ENCODE measurements around the gene RNF31.
A peak's percentile ranks its signal among the peaks of the same experiment; 100 is the strongest.

The RNF31 gene

GRCh38 chr14:24135834-24136683, 11.2 kb upstream of the RNF31 start, which contains the start of gene PSME1:
PSME1 (plus strand) TSS chr14:24136194; CDS start chr14:24136263, 69 bp downstream.
- peak within 1 kb of the TSS; percentile 68 for H3K27ac ChIP-seq (replicated peaks)
- peak; percentile 79 to 91 for DNase-seq (ENCODE audit: low read depth in 1 of 2, low spot score in 1 of 2)
- no peaks in the 10 kb centered on the region for H3K27me3 ChIP-seq (ENCODE audit: insufficient read depth, poor library complexity, severe bottlenecking)
- TF ChIP-seq SPI1 (IDR thresholded peaks at IDR 0.05; ENCODE audit: borderline replicate concordance, low read depth) (no peak), POLR2AphosphoS5 (IDR thresholded peaks at IDR 0.05; ENCODE audit: low read depth) (peak; percentile 62; the same call in 1 of the 2 replicates), REST (IDR thresholded peaks at IDR 0.05; ENCODE audit: insufficient replicate concordance, low read depth) (no peak), CTCF (IDR thresholded peaks at IDR 0.05; ENCODE audit: insufficient read depth, low read length) (no peak), GABPA (IDR thresholded peaks at IDR 0.05; ENCODE audit: low read depth) (no peak)
- H3K4me3 ChIP-seq (replicated peaks; ENCODE audit: insufficient read depth, low read length) = peak within 1 kb of the TSS; percentile 85

- Histone ChIP-seq H3K27ac (replicated peaks) (no peak overlapping the region; the same call in 1 of the 2 replicates), H3K4me3 (replicated peaks; ENCODE audit: insufficient read depth, low read length) (peak overlapping the region; percentile 85), H3K27me3 (ENCODE audit: insufficient read depth, poor library complexity, severe bottlenecking) (no peaks in the 10 kb centered on the region)
- no peak for TF ChIP-seq CTCF (IDR thresholded peaks at IDR 0.05; ENCODE audit: insufficient read depth, low read length)
- TF ChIP-seq GABPA (IDR thresholded peaks at IDR 0.05; ENCODE audit: low read depth) = no peak
- TF ChIP-seq POLR2AphosphoS5 (IDR thresholded peaks at IDR 0.05; ENCODE audit: low read depth) = no peak
- no peak for TF ChIP-seq SPI1 (IDR thresholded peaks at IDR 0.05; ENCODE audit: borderline replicate concordance, low read depth)
- no peak for TF ChIP-seq REST (IDR thresholded peaks at IDR 0.05; ENCODE audit: insufficient replicate concordance, low read depth)
- DNase-seq (ENCODE audit: low read depth in 1 of 2, low spot score in 1 of 2) = no peak
Measured at GRCh38 chr14:24136684-24137528, 10.4 kb upstream of the RNF31 start.

GRCh38 chr14:24137529-24138395, 9.5 kb upstream of the RNF31 start:
- no peaks in the 10 kb centered on the region for H3K27me3 ChIP-seq (ENCODE audit: insufficient read depth, poor library complexity, severe bottlenecking)
- no peak overlapping the region for H3K27ac ChIP-seq (replicated peaks)
- DNase-seq (ENCODE audit: low read depth in 1 of 2, low spot score in 1 of 2) = no peak
- TF ChIP-seq SPI1 (IDR thresholded peaks at IDR 0.05; ENCODE audit: borderline replicate concordance, low read depth) = no peak
- TF ChIP-seq REST (IDR thresholded peaks at IDR 0.05; ENCODE audit: insufficient replicate concordance, low read depth) = no peak
- TF ChIP-seq GABPA (IDR thresholded peaks at IDR 0.05; ENCODE audit: low read depth) = no peak
- TF ChIP-seq CTCF (IDR thresholded peaks at IDR 0.05; ENCODE audit: insufficient read depth, low read length) = no peak
- no peak for TF ChIP-seq POLR2AphosphoS5 (IDR thresholded peaks at IDR 0.05; ENCODE audit: low read depth)
- no peak overlapping the region for H3K4me3 ChIP-seq (replicated peaks; ENCODE audit: insufficient read depth, low read length)

All from HL-60 (cell line).